ENCODE measurements around the gene PDE5A. TPM values are rescaled to one million over a fixed set of nuclear protein-coding genes. Genes with fewer than 3 reads are reported as not detected.

The PDE5A gene
- total and polyA plus RNA-seq, 4 experiments from 2014 or later = 1.00 to 7.0 (median 2.4) TPM

- ChIA-PET POLR2A (ENCODE audit: partially characterized antibody) (no interaction called here), CTCF (ENCODE audit: partially characterized antibody) (no interaction called here)
- H3K9me3 ChIP-seq (ENCODE audit: control insufficient read depth in 1 of 2, low read length in 2 of 2) = no peaks in the 10 kb centered on the region
- no peaks in the 10 kb centered on the region for H3K36me3 ChIP-seq (ENCODE audit: insufficient read depth, low read length)
- no peaks in the 10 kb centered on the region for H3K36me3 Mint-ChIP-seq
- no peaks in the 10 kb centered on the region for H3K4me1 Mint-ChIP-seq
- H3K27ac ChIP-seq (ENCODE audit: low read depth, low read length) = no peak overlapping the region
- H3K27me3 Mint-ChIP-seq = no peaks in the 10 kb centered on the region
- no peaks in the 10 kb centered on the region for H3K4me1 ChIP-seq (ENCODE audit: insufficient read depth, low read length)
- peaks cover 0 to under 1% (median 0%) of the 10 kb centered on the region in 8 donors for H3K9me3 Mint-ChIP-seq
- intact Hi-C loops (cut with micrococcal nuclease) = no loop called here
- H3K4me3 Mint-ChIP-seq = no peak overlapping the region
- no peaks in the 10 kb centered on the region for H3K27me3 ChIP-seq (ENCODE audit: insufficient read depth, low read length)
- no peak for DNase-seq
- H3K4me3 ChIP-seq (ENCODE audit: low read length in 2 of 2) = no peak overlapping the region
- no peak overlapping the region for H3K27ac Mint-ChIP-seq
Observed at GRCh38 chr4:119657111-119657611, 28.6 kb upstream of the PDE5A start.

- no peak for DNase-seq
- H3K27ac Mint-ChIP-seq = no peak overlapping the region
- ChIA-PET CTCF (ENCODE audit: partially characterized antibody) (no interaction called here), POLR2A (ENCODE audit: partially characterized antibody) (no interaction called here)
- H3K36me3 Mint-ChIP-seq = no peaks in the 10 kb centered on the region
- intact Hi-C loops (cut with micrococcal nuclease) = no loop called here
- H3K4me1 ChIP-seq (ENCODE audit: insufficient read depth, low read length) = no peaks in the 10 kb centered on the region
- H3K36me3 ChIP-seq (ENCODE audit: insufficient read depth, low read length) = no peaks in the 10 kb centered on the region
- H3K4me3 Mint-ChIP-seq = no peak overlapping the region
- no peaks in the 10 kb centered on the region for H3K27me3 ChIP-seq (ENCODE audit: insufficient read depth, low read length)
- H3K27me3 Mint-ChIP-seq = no peaks in the 10 kb centered on the region
- H3K9me3 Mint-ChIP-seq = no peaks in the 10 kb centered on the region
- no peaks in the 10 kb centered on the region for H3K4me1 Mint-ChIP-seq
- no peaks in the 10 kb centered on the region for H3K9me3 ChIP-seq (ENCODE audit: control insufficient read depth in 1 of 2, low read length in 2 of 2)
- no peak overlapping the region for H3K4me3 ChIP-seq (ENCODE audit: low read length in 2 of 2)
- H3K27ac ChIP-seq (ENCODE audit: low read depth, low read length) = no peak overlapping the region
Observed at GRCh38 chr4:119656342-119656741, 27.7 kb upstream of the PDE5A start.

GRCh38 chr4:119655111-119655837 is 26.7 kb upstream of the PDE5A start:
- no peaks in the 10 kb centered on the region for H3K27me3 Mint-ChIP-seq
- POLR2A ChIA-PET (ENCODE audit: partially characterized antibody) = no interaction called here
- no peaks in the 10 kb centered on the region for H3K36me3 Mint-ChIP-seq
- no peak overlapping the region for H3K4me3 Mint-ChIP-seq
- H3K36me3 ChIP-seq (ENCODE audit: insufficient read depth, low read length) = no peaks in the 10 kb centered on the region
- no peak overlapping the region for H3K27ac ChIP-seq (ENCODE audit: low read depth, low read length)
- no peaks in the 10 kb centered on the region for H3K9me3 Mint-ChIP-seq
- H3K27me3 ChIP-seq (ENCODE audit: insufficient read depth, low read length) = no peaks in the 10 kb centered on the region
- intact Hi-C loops (cut with micrococcal nuclease) = no loop called here
- no peak for DNase-seq
- no peak overlapping the region for H3K4me3 ChIP-seq (ENCODE audit: low read length in 2 of 2)
- CTCF ChIA-PET (ENCODE audit: partially characterized antibody) = interaction anchor here (4.0 kb wide), 1 partner anchor 27 kb away, joined by 16 read pairs; the partner anchor contains the start of gene PDE5A
- H3K4me1 Mint-ChIP-seq = no peaks in the 10 kb centered on the region
- H3K4me1 ChIP-seq (ENCODE audit: insufficient read depth, low read length) = no peaks in the 10 kb centered on the region
- H3K9me3 ChIP-seq (ENCODE audit: control insufficient read depth in 1 of 2, low read length in 2 of 2) = no peaks in the 10 kb centered on the region
- H3K27ac Mint-ChIP-seq = no peak overlapping the region

GRCh38 chr4:119653990-119654389 is 25.4 kb upstream of the PDE5A start:
- Mint-ChIP-seq H3K27me3 (peaks cover 0 to 3% of the 10 kb centered on the region in 2 donors), H3K4me1 (no peaks in the 10 kb centered on the region), H3K9me3 (peaks cover 0 to 3% (median 0%) of the 10 kb centered on the region in 8 donors), H3K27ac (no peak overlapping the region), H3K4me3 (no peak overlapping the region), H3K36me3 (no peaks in the 10 kb centered on the region)
- ChIA-PET POLR2A (ENCODE audit: partially characterized antibody) (no interaction called here), CTCF (ENCODE audit: partially characterized antibody) (interaction anchor here (4.0 kb wide), 1 partner anchor 25 kb away, joined by 16 read pairs; the partner anchor contains the start of gene PDE5A)
- H3K36me3 ChIP-seq (ENCODE audit: insufficient read depth, low read length) = no peaks in the 10 kb centered on the region
- DNase-seq = no peak
- no peak overlapping the region for H3K27ac ChIP-seq (ENCODE audit: low read depth, low read length)
- no peaks in the 10 kb centered on the region for H3K9me3 ChIP-seq (ENCODE audit: control insufficient read depth in 1 of 2, low read length in 2 of 2)
- no peak overlapping the region for H3K4me3 ChIP-seq (ENCODE audit: low read length in 2 of 2)
- H3K4me1 ChIP-seq (ENCODE audit: insufficient read depth, low read length) = no peaks in the 10 kb centered on the region
- no peaks in the 10 kb centered on the region for H3K27me3 ChIP-seq (ENCODE audit: insufficient read depth, low read length)
- intact Hi-C loops (cut with micrococcal nuclease) = no loop called here

GRCh38 chr4:119652998-119653397 is 24.4 kb upstream of the PDE5A start:
- POLR2A ChIA-PET (ENCODE audit: partially characterized antibody) = no interaction called here
- H3K9me3 ChIP-seq (ENCODE audit: control insufficient read depth in 1 of 2, low read length in 2 of 2) = no peaks in the 10 kb centered on the region
- intact Hi-C loops (cut with micrococcal nuclease) = no loop called here
- no peaks in the 10 kb centered on the region for H3K27me3 ChIP-seq (ENCODE audit: insufficient read depth, low read length)
- no peak overlapping the region for H3K4me3 ChIP-seq (ENCODE audit: low read length in 2 of 2)
- Mint-ChIP-seq H3K9me3 (peaks cover 0 to 3% (median 0%) of the 10 kb centered on the region in 8 donors), H3K4me1 (no peaks in the 10 kb centered on the region), H3K4me3 (no peak overlapping the region), H3K27ac (no peak overlapping the region), H3K36me3 (no peaks in the 10 kb centered on the region), H3K27me3 (peaks cover 0 to 9% of the 10 kb centered on the region in 2 donors)
- CTCF ChIA-PET (ENCODE audit: partially characterized antibody) = interaction anchor here (4.0 kb wide), 1 partner anchor 24 kb away, joined by 16 read pairs; the partner anchor contains the start of gene PDE5A
- no peak overlapping the region for H3K27ac ChIP-seq (ENCODE audit: low read depth, low read length)
- DNase-seq = no peak
- no peaks in the 10 kb centered on the region for H3K4me1 ChIP-seq (ENCODE audit: insufficient read depth, low read length)
- H3K36me3 ChIP-seq (ENCODE audit: insufficient read depth, low read length) = no peaks in the 10 kb centered on the region

GRCh38 chr4:119648398-119648797 is 19.8 kb upstream of the PDE5A start:
- H3K4me1 ChIP-seq (ENCODE audit: insufficient read depth, low read length) = no peaks in the 10 kb centered on the region
- H3K36me3 ChIP-seq (ENCODE audit: insufficient read depth, low read length) = no peaks in the 10 kb centered on the region
- intact Hi-C loops (cut with micrococcal nuclease) = no loop called here
- H3K27ac ChIP-seq (ENCODE audit: low read depth, low read length) = no peak overlapping the region
- DNase-seq = no peak
- H3K9me3 Mint-ChIP-seq = peaks cover 0 to 6% (median 0%) of the 10 kb centered on the region in 8 donors
- H3K4me1 Mint-ChIP-seq = peaks cover 0 to 3% (median 0%) of the 10 kb centered on the region in 4 donors
- H3K27me3 Mint-ChIP-seq = peaks cover 3 to 18% of the 10 kb centered on the region in 2 donors
- no peaks in the 10 kb centered on the region for H3K27me3 ChIP-seq (ENCODE audit: insufficient read depth, low read length)
- H3K4me3 Mint-ChIP-seq = no peak overlapping the region
- POLR2A ChIA-PET (ENCODE audit: partially characterized antibody) = no interaction called here
- no peak overlapping the region for H3K27ac Mint-ChIP-seq
- no peaks in the 10 kb centered on the region for H3K9me3 ChIP-seq (ENCODE audit: control insufficient read depth in 1 of 2, low read length in 2 of 2)
- CTCF ChIA-PET (ENCODE audit: partially characterized antibody) = interaction anchor here (1.2 kb wide), 1 partner anchor 19 kb away, joined by 3 read pairs; the partner anchor contains the start of gene PDE5A
- H3K4me3 ChIP-seq (ENCODE audit: low read length in 2 of 2) = no peak overlapping the region
- no peaks in the 10 kb centered on the region for H3K36me3 Mint-ChIP-seq

- Histone ChIP-seq H3K4me1 (ENCODE audit: insufficient read depth, low read length) (no peaks in the 10 kb centered on the region), H3K4me3 (ENCODE audit: low read length in 2 of 2) (no peak overlapping the region), H3K27me3 (ENCODE audit: insufficient read depth, low read length) (no peaks in the 10 kb centered on the region), H3K9me3 (ENCODE audit: control insufficient read depth in 1 of 2, low read length in 2 of 2) (no peaks in the 10 kb centered on the region), H3K36me3 (ENCODE audit: insufficient read depth, low read length) (no peaks in the 10 kb centered on the region), H3K27ac (ENCODE audit: low read depth, low read length) (no peak overlapping the region)
- no peak for DNase-seq
- Mint-ChIP-seq H3K4me3 (no peak overlapping the region), H3K36me3 (no peaks in the 10 kb centered on the region), H3K27ac (no peak overlapping the region), H3K9me3 (peaks cover 0 to 6% (median 0%) of the 10 kb centered on the region in 8 donors), H3K27me3 (peaks cover 3 to 18% of the 10 kb centered on the region in 2 donors), H3K4me1 (peaks cover 0 to 3% (median 0%) of the 10 kb centered on the region in 4 donors)
- intact Hi-C loops (cut with micrococcal nuclease) = no loop called here
- ChIA-PET CTCF (ENCODE audit: partially characterized antibody) (no interaction called here), POLR2A (ENCODE audit: partially characterized antibody) (no interaction called here)
Observed at GRCh38 chr4:119647558-119647957, 19.0 kb upstream of the PDE5A start.

Measured in CD4-positive, alpha-beta memory T cell (primary cell).